Measurements from ENCODE around the gene RSBN1.

RSBN1 gene

GRCh38 chr1:113813218-113813617, 942 bp upstream of the RSBN1 start:
- FAIRE-seq, result no peak
- no peak for DNase-seq (ENCODE audit: insufficient read length, low spot score)

DNA sequence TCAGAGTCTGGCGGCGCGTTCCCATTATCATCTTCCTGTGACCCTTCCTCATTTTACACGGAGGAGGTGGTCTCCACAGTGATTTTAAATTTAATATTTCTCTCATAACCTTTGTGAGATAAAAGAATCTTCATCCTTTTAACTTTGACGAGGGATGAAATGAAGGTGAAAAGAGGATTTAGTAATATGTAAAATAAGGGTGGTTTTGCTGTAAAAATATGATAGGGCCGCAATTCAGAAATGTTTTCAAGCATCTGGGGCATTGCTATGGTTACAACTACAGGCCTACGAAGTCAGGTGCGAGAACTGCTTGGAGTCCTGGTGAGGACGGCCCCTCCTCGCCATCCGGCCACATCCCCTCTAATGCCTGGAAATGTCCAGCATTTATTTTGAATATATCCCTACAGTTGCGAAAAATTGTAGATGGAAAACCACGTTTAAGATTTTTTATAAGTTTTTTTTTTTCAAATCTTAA, 422 bp upstream of the RSBN1 start:
- FAIRE-seq (no peak), DNase-seq (ENCODE audit: insufficient read length, low spot score) (no peak)

- peak; percentile 83 for FAIRE-seq
- peak; percentile 10 for DNase-seq (ENCODE audit: insufficient read length, low spot score)
Observed at GRCh38 chr1:113811156-113811887, 954 bp downstream of the RSBN1 start.

GRCh38 chr1:113809670-113810602, 2.3 kb downstream of the RSBN1 start:
- no peak for FAIRE-seq
- no peak for DNase-seq (ENCODE audit: insufficient read length, low spot score)

- FAIRE-seq (no peak), DNase-seq (ENCODE audit: insufficient read length, low spot score) (no peak)
Observed at GRCh38 chr1:113808450-113809195, 3.7 kb downstream of the RSBN1 start.

- no peak for DNase-seq (ENCODE audit: insufficient read length, low spot score)
- no peak for FAIRE-seq
Observed at GRCh38 chr1:113805639-113806038, 6.6 kb downstream of the RSBN1 start.

GRCh38 chr1:113805256-113805531, 7.1 kb downstream of the RSBN1 start:
- DNase-seq (ENCODE audit: insufficient read length, low spot score), result no peak
- FAIRE-seq, result no peak

- FAIRE-seq, result no peak
- DNase-seq (ENCODE audit: insufficient read length, low spot score), result no peak
Observed at GRCh38 chr1:113804421-113805255, 7.6 kb downstream of the RSBN1 start.

DNA sequence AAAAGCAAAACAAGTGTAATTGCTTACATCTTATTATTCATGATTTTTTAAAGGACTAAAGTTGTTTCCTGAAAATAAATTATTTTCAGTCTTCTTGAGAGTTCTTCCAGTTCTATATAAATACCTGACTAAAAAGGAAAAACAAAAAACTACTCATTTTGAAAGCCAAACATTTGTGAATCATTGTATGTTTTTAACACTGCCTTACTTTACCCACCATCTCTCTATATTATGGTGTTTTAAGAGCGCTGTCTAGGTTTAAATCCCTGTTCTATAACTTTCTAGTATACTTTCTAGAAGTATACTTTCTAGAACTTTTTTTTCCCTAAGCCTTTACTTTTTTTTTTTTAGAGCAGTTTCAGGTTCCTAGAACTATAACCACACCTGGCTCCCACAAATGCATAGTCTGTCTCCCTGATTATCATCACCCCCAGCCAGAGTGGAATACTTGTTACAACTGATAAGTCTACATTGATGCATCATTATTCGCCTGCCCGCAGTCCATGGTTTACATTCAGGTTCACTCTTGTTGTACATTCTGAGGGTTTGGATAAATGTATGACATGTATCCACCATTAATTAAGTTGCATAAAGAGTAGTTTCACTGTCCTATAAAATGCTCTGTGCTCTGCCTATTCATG, 9.8 kb downstream of the RSBN1 start:
- DNase-seq (ENCODE audit: insufficient read length, low spot score), result no peak
- no peak for FAIRE-seq

- FAIRE-seq (peak; percentile 8), DNase-seq (ENCODE audit: insufficient read length, low spot score) (no peak)
Observed at GRCh38 chr1:113800487-113800886, 11.8 kb downstream of the RSBN1 start.

DNA sequence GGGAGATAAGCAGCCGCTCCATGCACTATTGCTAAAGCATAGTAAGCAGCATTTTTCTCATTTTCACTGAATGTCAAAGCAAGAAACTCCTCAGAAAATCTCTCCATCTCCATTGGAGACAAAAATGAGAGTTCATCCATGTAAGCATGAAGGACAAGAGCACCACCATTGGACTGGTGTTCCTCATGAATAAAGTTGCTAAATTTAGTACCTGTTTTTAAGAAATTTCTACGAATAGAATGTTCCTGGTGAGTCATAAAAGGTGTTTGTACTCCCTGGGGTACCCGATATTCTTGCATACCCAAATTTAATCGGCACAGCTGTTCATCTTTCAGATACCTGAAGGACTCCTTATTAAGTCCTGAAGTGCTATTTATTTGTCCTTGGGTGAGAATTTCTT, 14.8 kb downstream of the RSBN1 start:
- FAIRE-seq, result peak; percentile 28
- no peak for DNase-seq (ENCODE audit: insufficient read length, low spot score)

DNA sequence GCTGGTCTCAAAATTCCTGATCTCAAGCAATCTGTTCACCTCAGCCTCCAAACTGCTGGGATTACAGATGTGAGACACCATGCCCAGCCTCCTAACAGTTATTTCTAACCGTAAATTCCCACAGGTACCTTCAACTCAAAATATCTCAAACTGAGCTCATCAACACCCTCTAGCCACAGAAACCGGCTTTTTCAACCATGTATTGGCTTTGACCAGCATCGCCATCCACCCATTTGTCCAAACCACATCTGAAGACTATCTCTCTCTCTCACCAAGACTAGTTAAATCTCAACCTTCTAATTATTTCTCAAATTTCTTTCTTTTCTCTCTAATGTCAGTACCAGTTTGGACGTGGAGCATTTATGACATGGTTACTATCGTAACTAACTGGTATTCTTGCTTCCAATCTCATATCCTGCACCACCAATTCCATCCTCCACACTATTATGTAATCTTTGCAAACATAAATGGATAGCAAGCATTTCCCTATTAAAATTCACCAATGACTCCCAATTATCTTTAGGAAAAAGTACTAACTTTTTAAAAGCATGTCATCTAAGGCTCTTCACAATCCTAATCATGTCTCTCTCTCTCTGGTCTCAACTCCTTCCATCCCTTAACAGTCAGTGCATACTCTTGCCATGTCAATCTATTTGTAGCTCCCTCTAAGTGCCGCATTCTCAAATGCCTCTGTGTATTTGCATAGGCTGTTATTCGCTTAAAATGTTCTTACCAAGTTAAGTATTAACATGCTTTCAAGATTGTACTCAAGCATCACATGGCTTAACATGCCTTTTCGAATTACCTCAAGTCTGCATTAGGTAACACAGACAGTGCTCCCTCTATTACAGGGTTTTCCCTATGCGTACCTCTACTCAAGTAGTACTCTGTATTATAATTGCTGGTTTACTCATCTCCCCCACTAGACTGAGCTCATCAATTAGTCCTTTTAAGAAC, 18.1 kb downstream of the RSBN1 start:
- no peak for DNase-seq (ENCODE audit: insufficient read length, low spot score)
- peak; percentile 57 for FAIRE-seq

DNA sequence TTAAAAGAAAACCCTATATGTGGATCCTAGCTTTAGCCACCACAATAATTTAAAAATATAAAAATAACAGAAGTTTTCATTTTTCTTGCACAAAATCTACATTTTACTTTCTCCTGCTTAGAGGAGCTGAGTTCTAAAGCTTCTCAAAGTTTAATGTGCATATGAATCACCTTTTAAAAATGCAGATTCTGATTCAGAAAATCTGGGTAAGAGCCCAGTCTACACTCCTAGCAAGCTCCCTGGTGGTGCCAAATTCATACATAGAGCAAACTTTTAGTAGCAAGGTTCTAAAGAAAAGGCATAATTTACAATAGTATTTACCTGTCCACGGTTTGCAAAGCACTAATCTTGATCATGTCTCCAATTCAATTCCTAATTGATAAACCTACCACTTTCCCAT, 19.3 kb downstream of the RSBN1 start:
- FAIRE-seq, result no peak

GRCh38 chr1:113792471-113792870, 19.8 kb downstream of the RSBN1 start:
- DNase-seq (ENCODE audit: insufficient read length, low spot score) (no peak), FAIRE-seq (peak; percentile 82)

More for the DNA sequence above, 19.3 kb downstream of the RSBN1 start:
- no peak for DNase-seq (ENCODE audit: insufficient read length, low spot score)

DNA sequence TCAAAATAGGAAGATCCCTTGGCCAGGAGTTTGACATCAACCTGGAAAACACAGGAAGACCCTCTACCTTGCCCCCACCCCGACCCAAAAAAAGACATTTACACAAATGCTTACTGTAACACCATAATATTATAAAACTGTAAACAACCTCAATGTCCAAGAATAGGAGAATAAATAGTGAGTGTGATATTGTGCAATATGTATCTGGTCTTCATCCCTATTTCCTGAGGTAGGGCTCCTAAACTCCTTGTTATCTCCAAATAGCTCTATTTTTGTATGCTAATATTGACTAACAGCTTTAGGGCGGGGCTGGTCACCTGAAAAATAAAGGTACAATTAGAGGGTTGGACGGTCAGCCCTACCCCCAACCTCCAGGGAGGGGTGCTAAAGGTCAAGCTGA, 23.5 kb downstream of the RSBN1 start:
- no peak for FAIRE-seq
- no peak for DNase-seq (ENCODE audit: insufficient read length, low spot score)

DNA sequence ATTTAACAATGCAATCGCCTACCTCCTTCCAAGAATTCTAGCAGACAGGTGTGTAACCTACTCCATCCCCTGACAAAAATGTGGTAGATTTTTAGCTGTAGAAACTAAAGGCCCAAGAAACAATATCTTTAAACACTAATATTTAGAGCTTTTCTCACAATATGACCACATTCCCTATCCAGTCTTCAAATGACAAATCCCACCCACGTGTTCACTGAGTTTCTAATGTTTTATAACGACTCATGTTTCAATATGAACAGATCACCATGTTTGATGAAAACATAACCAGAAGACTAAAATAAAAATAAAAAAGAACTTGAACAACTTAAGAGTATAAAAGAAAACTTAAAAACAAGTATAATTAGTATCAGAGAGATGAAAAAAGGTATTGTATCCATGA, 24.6 kb downstream of the RSBN1 start:
- no peak for DNase-seq (ENCODE audit: insufficient read length, low spot score)
- FAIRE-seq, result no peak

GRCh38 chr1:113786069-113786468, 26.2 kb downstream of the RSBN1 start:
- FAIRE-seq (no peak), DNase-seq (ENCODE audit: insufficient read length, low spot score) (no peak)

DNA sequence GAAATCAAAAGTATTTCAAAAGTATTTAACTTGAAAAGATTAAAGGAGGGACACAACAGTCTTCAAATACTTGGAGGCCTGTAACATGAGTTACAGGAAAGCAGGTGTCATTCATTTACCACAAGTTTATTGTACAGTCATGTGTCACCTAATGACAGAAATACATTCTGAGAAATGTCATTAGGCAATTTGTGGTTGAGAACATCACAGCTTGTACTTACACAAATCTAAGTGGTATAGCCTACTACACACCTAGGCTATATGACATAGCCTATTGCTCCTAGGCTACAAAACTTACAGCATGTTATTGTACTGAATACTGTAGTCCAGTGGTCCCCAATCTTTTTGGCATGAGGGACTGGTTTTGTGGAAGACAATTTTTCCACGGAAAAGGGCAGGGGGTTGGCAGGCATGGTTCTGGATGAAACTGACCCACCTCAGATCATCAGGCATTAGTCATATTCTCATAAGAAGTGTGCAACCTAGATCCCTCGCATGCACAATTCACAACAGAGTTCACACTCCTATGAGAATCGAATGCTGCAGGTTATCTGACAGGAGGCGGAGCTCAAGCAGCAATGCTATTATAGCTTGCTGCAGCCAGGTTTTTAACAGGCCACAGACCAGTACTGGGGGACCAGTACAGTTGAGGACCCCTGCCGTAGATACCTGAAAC, 28.0 kb downstream of the RSBN1 start:
- FAIRE-seq (peak; percentile 69), DNase-seq (ENCODE audit: insufficient read length, low spot score) (no peak)
